Measurements from ENCODE around the gene INPP4B.

The INPP4B gene

GRCh38 chr4:142218726-142219125 lies 627.4 kb downstream of the INPP4B start:
- DNase-seq (ENCODE audit: low spot score), result no peak

- no peak for DNase-seq (ENCODE audit: low spot score)
Observed at GRCh38 chr4:142211444-142211843, 634.7 kb downstream of the INPP4B start.

DNA sequence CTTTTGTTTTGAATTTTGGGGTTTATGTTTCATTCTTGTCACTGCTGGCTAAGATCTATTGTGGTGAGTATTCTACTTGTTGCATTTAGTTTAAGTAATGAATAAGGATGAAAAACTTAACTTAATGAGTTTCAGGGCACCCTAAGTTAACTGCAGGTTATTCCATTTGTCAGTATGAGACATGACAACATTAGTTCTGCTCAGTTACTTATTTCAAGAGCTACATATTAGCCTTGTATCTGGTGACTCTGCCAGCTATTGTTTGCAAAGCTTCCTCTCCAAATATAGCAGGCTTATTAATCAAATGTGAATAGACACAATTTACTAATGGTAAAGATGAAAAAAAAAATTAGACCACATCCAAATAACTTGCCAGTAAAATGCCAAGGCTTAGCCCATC lies 642.6 kb downstream of the INPP4B start:
- no peak for DNase-seq (ENCODE audit: low spot score)

GRCh38 chr4:142202404-142203332 lies 643.4 kb downstream of the INPP4B start:
- no peak for DNase-seq (ENCODE audit: low spot score)

DNA sequence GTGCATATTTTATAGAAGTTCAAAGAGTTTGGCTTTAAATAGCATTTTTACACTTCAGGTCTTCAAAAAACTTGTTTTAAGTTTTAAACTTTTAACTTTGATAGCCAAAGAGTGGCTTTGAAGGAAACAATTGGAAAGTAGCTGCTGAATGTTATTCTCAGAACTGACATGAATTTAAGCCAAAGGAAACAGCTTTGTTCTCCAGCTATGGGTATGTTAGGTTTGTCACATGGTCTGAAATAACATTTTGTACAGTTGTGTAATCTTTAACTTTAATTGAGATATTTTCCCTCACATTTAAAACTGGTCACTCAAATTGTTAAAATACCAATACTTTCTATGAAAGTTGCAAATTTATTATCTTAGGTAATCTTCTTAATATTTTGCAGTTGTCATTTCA lies 645.1 kb downstream of the INPP4B start:
- no peak for DNase-seq (ENCODE audit: low spot score)

DNA sequence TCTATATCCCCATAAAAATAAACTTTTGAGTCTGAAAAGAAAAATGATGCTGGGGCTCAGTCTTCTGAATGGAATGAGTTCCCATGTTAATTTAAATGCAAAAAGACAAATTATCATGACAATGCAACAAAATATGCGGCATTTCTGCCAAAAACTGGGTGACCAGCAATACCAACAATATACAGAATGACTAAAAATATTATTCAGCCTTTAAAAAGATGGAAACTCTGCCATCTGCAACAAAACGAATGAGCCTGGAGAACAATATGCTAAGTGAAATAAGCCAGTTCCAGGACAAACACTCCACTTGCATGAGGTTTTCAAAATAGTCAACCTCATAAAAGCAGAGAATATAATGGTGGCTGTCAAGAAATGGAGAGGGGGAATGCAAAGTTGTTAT lies 651.2 kb downstream of the INPP4B start:
- DNase-seq (ENCODE audit: low spot score), result no peak

DNA sequence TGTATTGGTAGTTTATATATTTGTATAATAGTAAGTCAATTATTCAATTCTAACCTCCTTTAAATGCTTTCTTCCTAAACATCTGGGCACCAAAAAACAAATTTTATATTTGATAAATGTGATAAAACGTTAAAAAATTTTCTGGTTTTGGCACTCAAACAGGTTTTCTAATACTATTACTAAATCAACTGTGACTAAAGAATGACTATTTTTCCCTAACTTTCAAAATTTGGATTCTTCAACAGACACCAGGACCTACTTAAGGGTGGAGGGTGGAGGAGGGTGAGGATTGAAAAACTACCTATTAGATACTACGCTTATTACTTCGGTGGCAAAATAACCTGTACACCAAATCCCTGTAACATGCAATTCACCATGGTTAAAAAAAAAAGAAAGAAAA lies 654.2 kb downstream of the INPP4B start:
- no peak for DNase-seq (ENCODE audit: low spot score)

DNA sequence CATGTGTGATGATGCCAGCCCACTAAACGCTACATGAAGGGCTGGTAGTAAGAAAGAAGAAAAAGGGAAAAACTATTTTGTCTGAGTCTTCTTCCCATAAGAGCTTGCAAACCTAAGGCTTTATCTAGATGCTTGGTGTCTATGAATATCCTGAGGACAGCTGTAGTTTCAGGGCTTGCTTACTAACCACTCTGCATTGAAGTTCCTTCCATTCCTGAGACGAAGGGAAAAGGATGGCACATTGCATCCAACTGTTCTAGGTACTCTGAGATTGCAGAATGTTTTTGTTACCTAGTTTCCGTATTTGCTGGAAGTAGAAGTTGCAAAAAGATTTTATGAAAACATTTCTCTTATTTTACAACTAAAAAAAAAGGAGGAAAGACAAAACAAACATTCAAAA lies 665.1 kb downstream of the INPP4B start:
- DNase-seq (ENCODE audit: low spot score), result no peak

GRCh38 chr4:142169216-142169615 lies 676.9 kb downstream of the INPP4B start:
- DNase-seq (ENCODE audit: low spot score), result no peak

DNA sequence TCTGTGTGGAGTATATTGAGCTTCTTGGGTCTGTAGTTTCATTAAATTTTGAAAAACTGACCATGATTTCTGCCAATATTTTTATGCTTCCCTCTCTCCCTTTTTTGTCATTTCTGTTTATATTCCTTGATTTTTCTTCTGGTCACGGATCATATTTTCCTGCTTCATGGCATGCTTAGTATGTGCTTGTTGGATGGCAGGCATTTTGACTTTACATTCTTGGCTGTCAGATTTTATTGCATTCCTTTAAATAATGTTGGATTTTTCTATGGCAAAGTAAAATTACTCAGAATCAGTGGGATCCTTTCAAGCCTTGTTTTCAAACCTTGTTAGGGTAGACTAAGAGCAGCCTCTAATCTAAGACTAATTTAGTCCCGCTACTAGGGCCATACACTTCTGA lies 677.9 kb downstream of the INPP4B start:
- no peak for DNase-seq (ENCODE audit: low spot score)

- DNase-seq (ENCODE audit: low spot score), result no peak
Observed at GRCh38 chr4:142164767-142165500, 681.2 kb downstream of the INPP4B start.

DNA sequence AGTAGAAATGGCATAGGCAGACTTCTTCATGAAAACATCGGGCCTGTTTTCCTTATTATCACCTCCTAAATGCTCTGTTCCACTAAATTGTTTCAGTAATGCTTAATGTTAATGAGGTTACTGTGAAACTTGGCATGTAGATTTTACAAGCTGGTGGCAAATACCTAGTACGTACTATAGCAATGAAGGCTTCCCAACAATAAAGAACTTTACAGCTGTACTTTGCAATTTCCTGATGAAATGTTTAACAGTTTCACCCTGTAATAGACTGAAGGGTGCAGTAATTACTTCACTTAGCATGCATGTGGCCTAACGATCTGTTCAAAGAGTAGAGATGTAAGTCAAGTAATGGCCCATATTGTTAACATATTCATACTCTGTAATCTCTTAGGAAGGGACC lies 685.0 kb downstream of the INPP4B start:
- DNase-seq (ENCODE audit: low spot score), result no peak

GRCh38 chr4:142160509-142160908 lies 685.6 kb downstream of the INPP4B start:
- no peak for DNase-seq (ENCODE audit: low spot score)

DNA sequence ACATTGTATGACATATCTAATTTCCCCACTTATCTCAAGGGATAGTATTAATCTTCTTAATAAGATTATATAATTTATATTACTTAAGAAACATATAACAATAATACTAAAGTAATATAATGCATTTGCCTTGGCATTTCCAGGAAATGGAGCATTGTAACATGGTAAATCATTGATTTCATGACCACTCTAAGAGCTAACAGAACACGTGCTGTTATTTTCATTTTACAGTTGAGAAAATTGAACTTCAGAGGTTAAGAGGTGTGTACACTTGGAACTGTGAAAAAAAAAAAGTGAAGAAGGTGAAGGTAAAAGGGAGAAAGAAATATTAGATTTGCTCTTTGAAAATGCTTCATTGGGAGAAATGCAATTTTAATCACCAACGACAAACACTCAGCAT lies 687.1 kb downstream of the INPP4B start:
- DNase-seq (ENCODE audit: low spot score), result no peak

- no peak for DNase-seq (ENCODE audit: low spot score)
Observed at GRCh38 chr4:142156256-142156655, 689.8 kb downstream of the INPP4B start.

GRCh38 chr4:142155347-142155746 lies 690.8 kb downstream of the INPP4B start:
- no peak for DNase-seq (ENCODE audit: low spot score)

DNA sequence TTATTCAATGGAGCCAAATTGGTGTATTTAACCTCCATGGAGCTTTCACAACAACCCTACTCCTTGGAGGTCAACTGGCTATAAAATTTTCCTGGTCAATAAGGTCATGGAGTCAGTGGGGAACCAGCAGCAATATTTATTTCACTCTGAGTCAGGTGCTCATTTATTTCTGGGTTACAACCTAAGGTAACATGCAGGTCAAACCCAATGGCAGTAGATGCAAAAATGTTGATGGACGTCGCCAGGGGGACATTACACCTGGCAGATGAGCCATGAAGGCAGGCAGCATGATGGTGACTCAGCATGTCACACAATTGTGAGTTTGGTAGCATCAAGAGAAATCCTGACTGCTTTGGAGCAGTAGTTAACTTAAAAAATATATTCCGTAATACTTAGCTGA lies 695.6 kb downstream of the INPP4B start:
- no peak for DNase-seq (ENCODE audit: low spot score)

DNA sequence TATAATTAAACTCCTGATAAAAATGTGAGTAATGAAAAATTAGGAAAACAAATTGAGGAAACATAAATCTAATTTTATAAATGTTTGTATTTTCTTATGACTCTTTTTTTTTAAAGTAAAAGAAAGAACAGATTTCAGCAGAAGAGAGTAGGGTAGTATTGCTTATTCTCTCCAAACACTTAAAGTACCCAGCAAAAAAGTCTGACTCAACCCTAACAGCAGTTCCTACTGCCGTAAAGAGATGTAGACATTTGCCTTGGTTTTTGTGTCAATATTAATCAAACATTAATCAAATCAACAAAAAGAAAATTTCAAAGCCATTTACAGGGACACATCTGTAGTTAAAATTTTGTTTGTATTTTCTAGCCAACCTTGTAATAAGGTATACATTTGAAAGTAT lies 701.3 kb downstream of the INPP4B start:
- DNase-seq (ENCODE audit: low spot score), result no peak

GRCh38 chr4:142142366-142143054 lies 703.6 kb downstream of the INPP4B start:
- DNase-seq (ENCODE audit: low spot score), result no peak

DNA sequence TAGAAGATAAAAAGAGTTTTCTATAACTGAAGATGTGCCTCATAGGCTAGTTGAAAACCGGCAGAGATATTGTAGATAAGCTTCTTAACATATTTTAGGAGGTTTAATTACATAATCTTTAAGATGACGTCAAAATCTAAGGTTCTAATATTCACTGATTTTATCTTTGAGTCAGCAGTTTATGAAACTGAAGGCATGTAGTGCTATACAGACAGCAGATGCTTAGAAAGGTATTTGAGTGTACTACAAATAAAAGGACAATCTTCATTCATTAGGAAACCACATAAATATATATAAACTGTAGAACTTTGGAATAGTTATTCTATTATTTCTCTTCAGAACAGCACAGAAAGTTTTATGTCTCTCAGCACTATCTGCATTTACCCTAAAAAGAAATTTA lies 704.9 kb downstream of the INPP4B start:
- no peak for DNase-seq (ENCODE audit: low spot score)

- no peak for DNase-seq (ENCODE audit: low spot score)
Observed at GRCh38 chr4:142130666-142131065, 715.4 kb downstream of the INPP4B start.

- no peak for DNase-seq (ENCODE audit: low spot score)
Observed at GRCh38 chr4:142129931-142130330, 716.2 kb downstream of the INPP4B start.

DNA sequence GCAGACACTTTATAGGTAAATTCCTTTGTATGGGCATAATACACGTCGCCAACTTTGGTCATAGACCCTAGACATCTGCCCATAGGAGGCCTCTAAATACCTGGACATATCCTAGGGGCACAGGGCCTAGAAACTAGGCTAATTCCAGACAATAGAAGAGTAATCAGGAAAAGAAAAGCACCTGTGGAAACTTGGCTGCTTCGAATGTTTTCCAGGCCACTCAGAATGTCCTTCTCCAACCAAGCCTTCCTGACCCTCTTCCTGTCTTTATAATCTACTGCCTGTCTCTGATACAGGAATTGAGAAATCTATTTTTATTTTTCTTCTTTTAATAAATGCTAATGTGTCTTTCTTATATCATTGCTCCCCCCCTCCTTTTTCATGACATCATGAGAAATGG lies 716.6 kb downstream of the INPP4B start:
- DNase-seq (ENCODE audit: low spot score), result no peak
